ENCODE results near the gene CBY2.
A peak's percentile ranks its signal among the peaks of the same experiment; 100 is the strongest.

CBY2 gene

GRCh38 chr13:45731455-45731854, 29.3 kb downstream of the CBY2 start:
- Histone ChIP-seq H3K36me3 (replicated peaks) (no peaks in the 10 kb centered on the region), H3K27me3 (replicated peaks) (no peaks in the 10 kb centered on the region), H3K27ac (no peak overlapping the region), H3K4me3 (ENCODE audit: low read depth, low read length) (no peak overlapping the region)
- no peak for TF ChIP-seq CTCF (IDR thresholded peaks at IDR 0.05; ENCODE audit: low read depth, low read length, missing control alignments)
- no peak for DNase-seq
- in situ Hi-C loops (cut with HindIII; ENCODE audit: low pct_ligation_motif_present, low sequenced_read_pairs), result no loop called here

GRCh38 chr13:45732916-45733315, 30.8 kb downstream of the CBY2 start:
- H3K27ac ChIP-seq, result no peak overlapping the region
- H3K36me3 ChIP-seq (replicated peaks), result no peaks in the 10 kb centered on the region
- DNase-seq, result no peak
- TF ChIP-seq CTCF (IDR thresholded peaks at IDR 0.05; ENCODE audit: low read depth, low read length, missing control alignments), result no peak
- H3K27me3 ChIP-seq (replicated peaks), result no peaks in the 10 kb centered on the region
- in situ Hi-C loops (cut with HindIII; ENCODE audit: low pct_ligation_motif_present, low sequenced_read_pairs), result no loop called here
- H3K4me3 ChIP-seq (ENCODE audit: low read depth, low read length), result no peak overlapping the region

- TF ChIP-seq CTCF (IDR thresholded peaks at IDR 0.05; ENCODE audit: low read depth, low read length, missing control alignments), result no peak
- no peak overlapping the region for H3K4me3 ChIP-seq (ENCODE audit: low read depth, low read length)
- DNase-seq, result no peak
- no peaks in the 10 kb centered on the region for H3K27me3 ChIP-seq (replicated peaks)
- no peaks in the 10 kb centered on the region for H3K36me3 ChIP-seq (replicated peaks)
- in situ Hi-C loops (cut with HindIII; ENCODE audit: low pct_ligation_motif_present, low sequenced_read_pairs), result no loop called here
- H3K27ac ChIP-seq, result no peak overlapping the region
These were observed 31.2 kb downstream of the CBY2 start for GRCh38 chr13:45733361-45733760.

GRCh38 chr13:45737571-45738017, 35.5 kb downstream of the CBY2 start:
- Histone ChIP-seq H3K4me3 (ENCODE audit: low read depth, low read length) (no peak overlapping the region), H3K36me3 (replicated peaks) (no peaks in the 10 kb centered on the region), H3K27me3 (replicated peaks) (no peaks in the 10 kb centered on the region), H3K27ac (no peak overlapping the region)
- TF ChIP-seq CTCF (IDR thresholded peaks at IDR 0.05; ENCODE audit: low read depth, low read length, missing control alignments), result peak; percentile 47
- DNase-seq, result no peak
- in situ Hi-C loops (cut with HindIII; ENCODE audit: low pct_ligation_motif_present, low sequenced_read_pairs), result no loop called here

- H3K4me3 ChIP-seq (ENCODE audit: low read depth, low read length), result no peak overlapping the region
- TF ChIP-seq CTCF (IDR thresholded peaks at IDR 0.05; ENCODE audit: low read depth, low read length, missing control alignments), result no peak
- in situ Hi-C loops (cut with HindIII; ENCODE audit: low pct_ligation_motif_present, low sequenced_read_pairs), result no loop called here
- H3K27me3 ChIP-seq (replicated peaks), result no peaks in the 10 kb centered on the region
- no peaks in the 10 kb centered on the region for H3K36me3 ChIP-seq (replicated peaks)
- H3K27ac ChIP-seq, result no peak overlapping the region
- DNase-seq, result no peak
These were observed 40.9 kb downstream of the CBY2 start for GRCh38 chr13:45742985-45743384.

- H3K4me3 ChIP-seq (ENCODE audit: low read depth, low read length), result no peak overlapping the region
- in situ Hi-C loops (cut with HindIII; ENCODE audit: low pct_ligation_motif_present, low sequenced_read_pairs), result no loop called here
- no peak for DNase-seq
- no peaks in the 10 kb centered on the region for H3K36me3 ChIP-seq (replicated peaks)
- H3K27me3 ChIP-seq (replicated peaks), result no peaks in the 10 kb centered on the region
- no peak overlapping the region for H3K27ac ChIP-seq
- no peak for TF ChIP-seq CTCF (IDR thresholded peaks at IDR 0.05; ENCODE audit: low read depth, low read length, missing control alignments)
These were observed 42.9 kb downstream of the CBY2 start for GRCh38 chr13:45744979-45745378.
